ENCODE data around the gene TMEM259.
"Not testable (repeated sequence)": the region's sequence is repeated elsewhere in the genome, so short reads cannot be mapped to it uniquely, and the experiment has no call there.

DNA sequence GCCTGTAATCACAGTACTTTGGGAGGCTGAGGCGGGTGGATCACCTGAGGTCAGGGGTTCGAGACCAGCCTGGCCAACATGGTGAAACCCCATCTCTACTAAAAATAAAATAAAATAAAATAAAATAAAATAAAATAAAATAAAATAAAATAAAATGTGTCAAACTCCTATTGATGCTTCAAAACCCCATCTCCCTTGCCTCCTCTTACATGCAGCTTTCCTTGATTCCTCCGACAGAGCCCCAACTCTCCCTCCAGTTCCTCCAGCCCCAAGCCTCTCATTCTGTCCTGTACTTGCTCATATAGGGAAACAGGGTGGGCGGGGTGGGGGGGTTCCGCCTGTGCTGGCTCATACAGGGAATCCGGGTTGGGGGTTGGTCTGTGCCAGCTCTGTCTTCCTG lies 4.2 kb upstream of the TMEM259 start:
- TF ChIP-seq, protein P1, sequence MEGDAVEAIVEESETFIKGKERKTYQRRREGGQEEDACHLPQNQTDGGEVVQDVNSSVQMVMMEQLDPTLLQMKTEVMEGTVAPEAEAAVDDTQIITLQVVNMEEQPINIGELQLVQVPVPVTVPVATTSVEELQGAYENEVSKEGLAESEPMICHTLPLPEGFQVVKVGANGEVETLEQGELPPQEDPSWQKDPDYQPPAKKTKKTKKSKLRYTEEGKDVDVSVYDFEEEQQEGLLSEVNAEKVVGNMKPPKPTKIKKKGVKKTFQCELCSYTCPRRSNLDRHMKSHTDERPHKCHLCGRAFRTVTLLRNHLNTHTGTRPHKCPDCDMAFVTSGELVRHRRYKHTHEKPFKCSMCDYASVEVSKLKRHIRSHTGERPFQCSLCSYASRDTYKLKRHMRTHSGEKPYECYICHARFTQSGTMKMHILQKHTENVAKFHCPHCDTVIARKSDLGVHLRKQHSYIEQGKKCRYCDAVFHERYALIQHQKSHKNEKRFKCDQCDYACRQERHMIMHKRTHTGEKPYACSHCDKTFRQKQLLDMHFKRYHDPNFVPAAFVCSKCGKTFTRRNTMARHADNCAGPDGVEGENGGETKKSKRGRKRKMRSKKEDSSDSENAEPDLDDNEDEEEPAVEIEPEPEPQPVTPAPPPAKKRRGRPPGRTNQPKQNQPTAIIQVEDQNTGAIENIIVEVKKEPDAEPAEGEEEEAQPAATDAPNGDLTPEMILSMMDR (IDR thresholded peaks at IDR 0.05): not testable (repeated sequence)
- TF ChIP-seq POLR2A (IDR thresholded peaks at IDR 0.05): not testable (repeated sequence)

All from esophagus squamous epithelium (tissue), 4 donors.